Caco-2 (cell line): ENCODE measurements around the gene RAI1. TPM values are rescaled to one million over a fixed set of nuclear protein-coding genes. Genes with fewer than 3 reads are reported as not detected.
A peak's percentile ranks its signal among the peaks of the same experiment; 100 is the strongest.

Experiments used
- BruUV-seq: library from RNA; stranded (reverse); fragments of 400-500 nt; replicated peaks from 2 replicates; lab custom pipeline; 2021; lab: Mats Ljungman, UMichigan
- CTCF ChIA-PET: fragments of 300-600 bp; sonication (Branson Sonifier 250); formaldehyde crosslinking; loops from one replicate; lab custom pipeline; 2022; ENCODE audit warnings: antibody characterized with exemption; lab: Charles Lee
- POLR2A ChIA-PET: fragments of 300-600 bp; sonication (Branson Sonifier 250); formaldehyde crosslinking; loops from one replicate; lab custom pipeline; 2022; ENCODE audit warnings: antibody characterized with exemption; lab: Charles Lee
- DNase-seq, 2 experiments: peaks; one replicate each; pipeline versions ENCODE4 v3.0.0 to v3.0.0-alpha.2; 2020 to 2022
- H3K27me3 ChIP-seq: replicated peaks from 2 replicates; pipeline ENCODE4 v1.6.0; 2011; ENCODE audit warnings: low read length; ENCODE audit not compliant: control insufficient read depth, insufficient read depth
- H3K36me3 ChIP-seq: 2 replicates; pipeline ENCODE4 v1.5.1; 2011; ENCODE audit warnings: low read length; ENCODE audit not compliant: control insufficient read depth, insufficient read depth
- H3K4me1 ChIP-seq: fragments of 250-450 bp; sonication (Bioruptor Pico); 2 replicates; pipeline ENCODE4 v1.5.1; 2020; ENCODE audit warnings: mild to moderate bottlenecking
- H3K4me3 ChIP-seq: 2 replicates; pipeline ENCODE4 v1.5.1; 2011; ENCODE audit warnings: low read depth, mild to moderate bottlenecking, control low read depth, low read length
- H3K9me3 ChIP-seq: fragments of 250-450 bp; sonication (Bioruptor Pico); 2 replicates; pipeline ENCODE4 v1.5.1; 2020; ENCODE audit warnings: mild to moderate bottlenecking, moderate library complexity
- H3K27ac Mint-ChIP-seq: one replicate; pipeline ENCODE4 v1.8.0; 2022; ENCODE audit warnings: mixed read lengths; ENCODE audit not compliant: unreplicated experiment
- H3K27me3 Mint-ChIP-seq: one replicate; pipeline ENCODE4 v1.8.0; 2022; ENCODE audit warnings: mixed read lengths; ENCODE audit not compliant: insufficient read depth, unreplicated experiment
- H3K36me3 Mint-ChIP-seq: one replicate; pipeline ENCODE4 v1.8.0; 2022; ENCODE audit warnings: mild to moderate bottlenecking, mixed read lengths; ENCODE audit not compliant: insufficient read depth, unreplicated experiment
- H3K4me1 Mint-ChIP-seq: one replicate; pipeline ENCODE4 v1.8.0; 2022; ENCODE audit warnings: low read depth, mixed read lengths; ENCODE audit not compliant: unreplicated experiment
- H3K4me3 Mint-ChIP-seq: one replicate; pipeline ENCODE4 v1.8.0; 2022; ENCODE audit warnings: mild to moderate bottlenecking, moderate library complexity, mixed read lengths; ENCODE audit not compliant: unreplicated experiment
- H3K9me3 Mint-ChIP-seq: one replicate; pipeline ENCODE4 v1.8.0; 2022; ENCODE audit warnings: mixed read lengths; ENCODE audit not compliant: unreplicated experiment
- intact Hi-C: fragments of 100-400 bp; cut with micrococcal nuclease; formaldehyde crosslinking; loops from one replicate; pipeline ENCODE4 v1.10.0; 2022; ENCODE audit not compliant: unreplicated experiment
- total RNA-seq: library from RNA; stranded (reverse); gene quantifications from 2 replicates; pipeline ENCODE4 v1.2.3, GENCODE V29; 2022
- TF ChIP-seq, protein P1 (sequence below), 2 experiments: fragments of 200-600 bp in 1 of 2; IDR thresholded peaks; 1 replicate in 1 of 2; 2 replicates in 1 of 2; pipeline versions ENCODE4 v1.5.1 to v1.8.0; 2011 to 2022; ENCODE audit warnings: antibody characterized with exemption in 1 of 2, control low read depth in 1 of 2, inconsistent platforms in 1 of 2, low read depth in 1 of 2, low read length in 1 of 2, mild to moderate bottlenecking in 1 of 2, moderate library complexity in 1 of 2; ENCODE audit not compliant: insufficient read depth in 1 of 2, severe bottlenecking in 1 of 2, unreplicated experiment in 1 of 2

RAI1 gene
- total RNA-seq, 1 experiment from 2014 or later = 44.3 TPM

DNA sequence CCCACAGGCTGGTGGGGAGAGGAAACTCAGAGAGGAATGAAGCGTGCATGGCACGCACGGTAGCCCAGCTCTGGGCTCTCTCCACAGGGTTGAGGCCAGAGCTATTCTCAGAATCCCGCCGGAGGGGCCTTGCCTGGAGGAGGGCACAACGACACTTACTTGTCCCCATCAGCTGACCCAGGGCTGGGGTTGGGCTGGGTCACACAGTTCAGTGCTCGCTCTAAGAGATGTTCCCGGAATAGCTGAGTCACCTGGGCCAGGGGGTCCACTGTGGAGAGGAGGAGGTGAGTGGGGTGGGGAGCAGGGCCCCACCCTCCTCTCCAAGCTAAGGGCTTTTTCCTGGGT lies 133.8 kb downstream of the RAI1 start:
- Mint-ChIP-seq H3K4me1 (peaks cover 18% of the 10 kb centered on the region), H3K27me3 (no peaks in the 10 kb centered on the region), H3K4me3 (no peak overlapping the region), H3K9me3 (no peaks in the 10 kb centered on the region), H3K27ac (peak overlapping the region; percentile 39), H3K36me3 (peaks cover 100% of the 10 kb centered on the region)
- H3K9me3 ChIP-seq = no peaks in the 10 kb centered on the region
- no peak overlapping the region for H3K4me3 ChIP-seq
- TF ChIP-seq, protein P1, sequence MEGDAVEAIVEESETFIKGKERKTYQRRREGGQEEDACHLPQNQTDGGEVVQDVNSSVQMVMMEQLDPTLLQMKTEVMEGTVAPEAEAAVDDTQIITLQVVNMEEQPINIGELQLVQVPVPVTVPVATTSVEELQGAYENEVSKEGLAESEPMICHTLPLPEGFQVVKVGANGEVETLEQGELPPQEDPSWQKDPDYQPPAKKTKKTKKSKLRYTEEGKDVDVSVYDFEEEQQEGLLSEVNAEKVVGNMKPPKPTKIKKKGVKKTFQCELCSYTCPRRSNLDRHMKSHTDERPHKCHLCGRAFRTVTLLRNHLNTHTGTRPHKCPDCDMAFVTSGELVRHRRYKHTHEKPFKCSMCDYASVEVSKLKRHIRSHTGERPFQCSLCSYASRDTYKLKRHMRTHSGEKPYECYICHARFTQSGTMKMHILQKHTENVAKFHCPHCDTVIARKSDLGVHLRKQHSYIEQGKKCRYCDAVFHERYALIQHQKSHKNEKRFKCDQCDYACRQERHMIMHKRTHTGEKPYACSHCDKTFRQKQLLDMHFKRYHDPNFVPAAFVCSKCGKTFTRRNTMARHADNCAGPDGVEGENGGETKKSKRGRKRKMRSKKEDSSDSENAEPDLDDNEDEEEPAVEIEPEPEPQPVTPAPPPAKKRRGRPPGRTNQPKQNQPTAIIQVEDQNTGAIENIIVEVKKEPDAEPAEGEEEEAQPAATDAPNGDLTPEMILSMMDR (IDR thresholded peaks at IDR 0.05; ENCODE audit: insufficient read depth in 1 of 2, low read depth in 1 of 2, low read length in 1 of 2, severe bottlenecking in 1 of 2, unreplicated experiment in 1 of 2) = no peak
- BruUV-seq = no TSS peak
- POLR2A ChIA-PET = no interaction called here
- H3K27me3 ChIP-seq = no peaks in the 10 kb centered on the region
- peaks cover 25% of the 10 kb centered on the region for H3K36me3 ChIP-seq
- intact Hi-C loops = loop anchor here (10.0 kb wide), 1 partner anchor 220 kb away; the partner anchor contains the start of genes ATPAF2 and GID4
- CTCF ChIA-PET = no interaction called here
- no peak for DNase-seq
- H3K4me1 ChIP-seq = peaks cover 25% of the 10 kb centered on the region

- H3K4me3 Mint-ChIP-seq = peak overlapping the region; percentile 28
- CTCF ChIA-PET = no interaction called here
- no peaks in the 10 kb centered on the region for H3K9me3 Mint-ChIP-seq
- peak overlapping the region; percentile 39 for H3K27ac Mint-ChIP-seq
- intact Hi-C loops = loop anchor here (10.0 kb wide), 1 partner anchor 219 kb away; the partner anchor contains the start of genes ATPAF2 and GID4
- BruUV-seq = no TSS peak
- Histone ChIP-seq H3K27me3 (no peaks in the 10 kb centered on the region), H3K9me3 (no peaks in the 10 kb centered on the region), H3K4me3 (no peak overlapping the region), H3K4me1 (peaks cover 25% of the 10 kb centered on the region), H3K36me3 (peaks cover 23% of the 10 kb centered on the region)
- DNase-seq = no peak
- peaks cover 21% of the 10 kb centered on the region for H3K4me1 Mint-ChIP-seq
- H3K36me3 Mint-ChIP-seq = peaks cover 100% of the 10 kb centered on the region
- no peaks in the 10 kb centered on the region for H3K27me3 Mint-ChIP-seq
- TF ChIP-seq, protein P1 (IDR thresholded peaks at IDR 0.05; ENCODE audit: insufficient read depth in 1 of 2, low read depth in 1 of 2, low read length in 1 of 2, severe bottlenecking in 1 of 2, unreplicated experiment in 1 of 2) = no peak
- POLR2A ChIA-PET = no interaction called here
These were observed 134.4 kb downstream of the RAI1 start for GRCh38 chr17:17815436-17816200.

DNA sequence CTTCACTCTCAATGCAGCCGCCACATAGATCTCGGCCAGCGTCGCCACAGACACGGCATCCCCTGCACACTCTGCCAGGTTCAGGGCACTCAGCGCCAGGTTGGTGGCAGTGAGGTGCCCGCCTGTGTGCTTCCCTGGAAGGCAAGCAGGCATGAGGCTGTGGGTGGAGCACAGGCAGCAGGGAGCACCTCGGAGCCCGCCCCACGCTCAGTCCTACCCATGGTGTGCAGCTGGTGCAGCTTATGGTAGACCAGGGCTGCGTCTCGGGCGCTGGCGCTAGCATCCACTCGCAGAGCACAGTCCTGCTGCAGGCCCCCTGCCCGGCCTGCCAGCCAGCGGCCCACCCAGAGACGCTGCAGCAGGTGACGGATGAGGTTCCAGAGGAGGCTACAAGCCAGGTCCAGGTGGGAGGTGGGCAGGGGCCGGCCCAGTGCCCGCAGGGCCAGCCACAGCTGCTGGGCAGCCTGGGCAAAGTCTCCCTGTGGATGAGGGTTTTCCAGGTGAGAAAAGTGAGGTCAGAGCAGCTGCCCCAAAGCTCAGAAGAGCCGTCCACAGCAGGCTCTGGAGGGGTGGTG lies 135.1 kb downstream of the RAI1 start:
- Histone ChIP-seq H3K27me3 (no peaks in the 10 kb centered on the region), H3K4me1 (peaks cover 25% of the 10 kb centered on the region), H3K4me3 (no peak overlapping the region), H3K9me3 (no peaks in the 10 kb centered on the region), H3K36me3 (peaks cover 23% of the 10 kb centered on the region)
- Mint-ChIP-seq H3K27me3 (no peaks in the 10 kb centered on the region), H3K36me3 (peaks cover 100% of the 10 kb centered on the region), H3K4me1 (peaks cover 21% of the 10 kb centered on the region), H3K4me3 (no peak overlapping the region), H3K9me3 (no peaks in the 10 kb centered on the region), H3K27ac (no peak overlapping the region)
- no TSS peak for BruUV-seq
- intact Hi-C loops = loop anchor here (10.0 kb wide), 1 partner anchor 218 kb away; the partner anchor contains the start of genes ATPAF2 and GID4
- TF ChIP-seq, protein P1 (IDR thresholded peaks at IDR 0.05; ENCODE audit: insufficient read depth in 1 of 2, low read depth in 1 of 2, low read length in 1 of 2, severe bottlenecking in 1 of 2, unreplicated experiment in 1 of 2) = no peak
- ChIA-PET CTCF (no interaction called here), POLR2A (no interaction called here)
- DNase-seq = no peak
